Raji (cell line): ENCODE data around the gene GTPBP3.

ENCODE experiments used
- POLR2A ChIP-seq: IDR thresholded peaks from 2 replicates; pipeline ENCODE4 v1.6.1; 2011; ENCODE audit warnings: low read depth, low read length, control low read depth; ENCODE audit not compliant: insufficient read depth

GTPBP3 gene, protein sequence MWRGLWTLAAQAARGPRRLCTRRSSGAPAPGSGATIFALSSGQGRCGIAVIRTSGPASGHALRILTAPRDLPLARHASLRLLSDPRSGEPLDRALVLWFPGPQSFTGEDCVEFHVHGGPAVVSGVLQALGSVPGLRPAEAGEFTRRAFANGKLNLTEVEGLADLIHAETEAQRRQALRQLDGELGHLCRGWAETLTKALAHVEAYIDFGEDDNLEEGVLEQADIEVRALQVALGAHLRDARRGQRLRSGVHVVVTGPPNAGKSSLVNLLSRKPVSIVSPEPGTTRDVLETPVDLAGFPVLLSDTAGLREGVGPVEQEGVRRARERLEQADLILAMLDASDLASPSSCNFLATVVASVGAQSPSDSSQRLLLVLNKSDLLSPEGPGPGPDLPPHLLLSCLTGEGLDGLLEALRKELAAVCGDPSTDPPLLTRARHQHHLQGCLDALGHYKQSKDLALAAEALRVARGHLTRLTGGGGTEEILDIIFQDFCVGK

DNA sequence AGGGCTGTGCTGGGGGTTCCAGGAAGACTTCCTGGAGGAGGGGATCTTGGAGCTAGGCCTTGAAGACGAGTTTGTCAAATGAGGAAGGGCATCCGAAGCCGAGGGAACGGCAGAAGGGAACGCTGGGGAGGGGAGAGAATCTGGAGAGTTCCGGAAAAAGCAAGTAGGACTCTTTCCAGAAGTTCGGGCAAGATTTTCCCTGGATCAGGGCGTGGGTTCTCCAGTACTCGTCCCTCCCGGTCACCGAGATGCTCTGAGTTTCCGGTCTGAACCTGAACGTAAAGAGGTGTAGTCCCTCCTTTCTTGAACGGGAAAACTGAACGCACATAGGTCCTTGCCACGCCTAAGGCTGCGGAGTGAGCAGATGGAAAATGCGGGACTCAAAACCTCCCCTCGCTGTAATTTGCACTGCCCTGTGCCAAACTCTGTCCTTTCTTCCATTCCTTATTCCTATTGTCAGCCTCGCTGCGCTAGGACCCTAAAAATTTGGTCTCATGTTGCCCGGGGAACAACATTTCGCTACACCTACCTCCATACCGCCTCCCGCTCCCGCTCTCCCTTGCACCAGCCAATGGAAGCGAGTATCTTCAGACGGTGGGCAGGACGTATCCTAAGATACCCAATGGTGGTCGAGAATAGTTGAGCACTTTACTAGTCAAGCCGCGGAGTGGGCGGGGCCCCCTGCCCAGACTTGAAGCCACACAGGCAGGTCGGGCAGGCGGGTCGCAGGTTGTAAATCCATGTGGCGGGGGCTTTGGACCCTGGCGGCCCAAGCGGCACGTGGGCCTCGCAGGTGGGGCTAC is at the start of gene GTPBP3:
Gene GTPBP3 (plus strand): TSS at position 682 of the 803 bp plus-strand sequence. CDS start 59 bp downstream, at position 741.
- TF ChIP-seq POLR2A = peak; percentile 86

DNA sequence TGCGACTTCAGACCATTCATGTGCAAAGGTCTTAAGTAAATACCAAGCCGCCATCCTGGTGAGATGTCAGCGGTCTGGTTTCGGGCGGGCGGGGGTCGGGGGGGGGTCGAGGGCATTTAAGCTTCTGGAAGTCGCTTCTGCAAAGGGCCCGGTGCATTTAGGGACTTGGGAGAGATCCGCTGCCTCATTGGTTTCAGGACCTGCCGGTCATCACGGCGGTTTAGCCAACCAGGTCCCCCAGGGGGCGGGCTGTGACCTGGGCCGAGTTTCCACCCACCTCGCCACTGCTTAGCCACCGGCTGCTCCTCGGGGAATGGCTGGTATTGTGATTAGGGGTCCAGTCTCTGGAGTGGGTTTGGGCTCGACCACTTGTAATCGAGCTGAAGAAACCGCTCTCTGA is 47.9 kb upstream of the GTPBP3 start:
- no peak for TF ChIP-seq POLR2A

DNA sequence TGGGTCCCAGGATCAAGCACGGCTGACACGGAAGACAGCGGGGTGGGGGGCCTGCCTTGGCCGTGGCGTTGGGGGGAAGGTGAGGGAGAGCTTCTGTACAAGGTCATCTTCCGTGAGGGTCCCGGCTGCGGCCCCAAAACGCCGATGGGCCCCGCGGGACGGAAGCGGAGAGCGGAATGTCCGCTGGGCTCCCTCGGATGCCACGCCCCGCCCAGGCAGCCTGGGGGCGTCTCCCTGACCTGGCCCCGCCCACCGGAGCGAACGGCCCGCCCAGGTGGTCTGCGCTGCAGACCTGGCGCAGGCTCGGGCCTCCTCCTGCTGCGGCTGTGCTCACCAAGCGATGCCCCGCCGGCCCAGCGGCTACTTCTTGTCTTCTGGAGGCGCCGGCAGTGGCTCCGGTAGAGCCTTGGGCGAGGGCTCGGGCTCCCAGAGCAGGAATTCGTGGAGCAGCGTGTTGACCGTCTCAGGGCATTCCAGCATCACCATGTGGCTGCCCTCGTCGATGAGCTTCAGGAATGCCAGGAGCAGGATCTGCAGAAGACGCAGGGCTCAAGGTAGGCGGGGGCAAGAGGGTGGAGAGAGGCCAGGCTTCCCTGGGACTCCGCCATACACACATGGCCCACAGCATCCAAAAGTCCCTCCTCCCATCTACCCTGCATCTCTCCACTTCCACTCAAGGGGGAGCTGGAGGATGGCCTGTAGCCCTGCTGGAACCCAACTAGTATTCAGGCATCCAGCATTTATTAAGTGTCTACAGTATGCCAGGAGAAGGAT is 44.9 kb upstream of the GTPBP3 start:
- TF ChIP-seq POLR2A = peak; percentile 93

DNA sequence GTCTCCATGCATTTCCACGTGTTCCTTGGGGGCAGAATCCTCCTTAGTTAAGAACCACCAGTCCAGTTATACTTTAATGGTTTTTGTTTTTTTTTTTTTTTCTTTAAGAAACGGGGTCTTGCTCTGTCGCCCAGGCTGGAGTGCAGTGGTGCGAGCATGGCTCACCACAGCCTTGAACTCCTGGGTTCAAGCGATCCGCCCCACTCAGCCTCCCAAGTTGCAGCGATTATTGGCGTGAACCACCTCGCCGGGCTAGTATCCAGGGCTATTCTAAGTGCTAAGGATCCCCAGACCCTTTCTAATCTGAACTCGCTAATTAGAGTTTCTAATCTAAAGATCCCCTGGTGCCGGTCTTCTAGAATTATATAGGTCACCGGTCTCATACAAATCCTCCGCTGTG is 43.7 kb upstream of the GTPBP3 start:
- no peak for TF ChIP-seq POLR2A

DNA sequence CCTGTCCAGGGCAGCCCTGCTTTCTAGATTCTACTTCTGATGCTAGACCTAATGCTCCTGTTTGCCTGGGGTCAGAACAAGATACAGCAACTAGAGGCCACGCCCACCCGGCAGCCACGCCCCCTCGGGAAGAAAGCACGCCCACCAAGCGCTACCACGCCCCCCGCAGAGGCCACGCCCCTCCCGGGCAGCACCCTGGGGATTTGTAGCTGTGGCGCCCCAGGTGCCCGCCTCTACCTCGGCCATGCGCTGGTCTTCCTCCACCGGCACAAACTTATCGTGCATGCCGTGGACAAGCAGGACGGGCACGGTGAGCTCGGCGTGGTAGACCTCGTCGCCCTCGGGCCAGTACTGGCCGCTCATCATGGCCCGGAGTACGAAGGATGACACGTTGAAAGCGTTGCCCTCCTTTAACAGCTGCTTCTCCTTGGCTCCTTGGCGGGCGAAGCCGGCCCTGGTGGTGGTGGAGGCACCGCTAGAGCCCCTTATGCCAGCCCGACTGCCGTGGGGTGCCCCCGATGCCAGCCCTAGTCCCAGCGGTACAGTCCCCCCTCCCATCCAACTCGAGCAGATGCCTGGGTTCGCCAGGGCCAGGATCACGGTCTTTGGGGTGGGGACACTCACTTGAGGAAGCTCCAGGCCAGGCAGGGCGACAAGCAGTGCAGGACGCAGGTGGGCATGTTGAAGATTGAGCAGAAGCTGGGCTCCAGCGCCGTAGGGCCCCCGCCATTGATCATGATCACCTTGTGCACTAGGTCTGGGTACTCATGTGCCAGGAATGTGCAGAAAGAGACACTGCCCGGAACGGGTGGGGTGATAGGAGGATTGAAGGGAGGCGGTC is 43.1 kb upstream of the GTPBP3 start:
- no peak for TF ChIP-seq POLR2A

DNA sequence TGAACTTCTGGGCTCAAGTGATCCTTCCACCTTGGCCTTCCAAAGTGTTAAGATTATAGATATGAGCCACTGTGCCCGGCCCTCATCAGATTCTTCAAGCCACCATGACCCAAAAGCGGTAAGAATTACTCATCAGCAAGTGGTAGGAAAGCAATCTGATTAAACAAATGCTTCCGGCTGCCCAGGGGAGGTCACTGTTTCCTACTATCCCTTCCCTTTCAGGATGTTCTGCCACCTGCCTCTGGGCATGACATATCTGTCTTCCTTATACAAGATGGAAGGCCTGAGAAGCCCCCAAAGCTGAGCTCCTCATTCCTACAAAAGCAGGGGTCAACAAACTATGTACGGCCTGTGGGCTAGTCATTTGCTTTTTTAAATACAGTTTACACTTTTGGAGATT is 41.1 kb upstream of the GTPBP3 start:
- TF ChIP-seq POLR2A = no peak

DNA sequence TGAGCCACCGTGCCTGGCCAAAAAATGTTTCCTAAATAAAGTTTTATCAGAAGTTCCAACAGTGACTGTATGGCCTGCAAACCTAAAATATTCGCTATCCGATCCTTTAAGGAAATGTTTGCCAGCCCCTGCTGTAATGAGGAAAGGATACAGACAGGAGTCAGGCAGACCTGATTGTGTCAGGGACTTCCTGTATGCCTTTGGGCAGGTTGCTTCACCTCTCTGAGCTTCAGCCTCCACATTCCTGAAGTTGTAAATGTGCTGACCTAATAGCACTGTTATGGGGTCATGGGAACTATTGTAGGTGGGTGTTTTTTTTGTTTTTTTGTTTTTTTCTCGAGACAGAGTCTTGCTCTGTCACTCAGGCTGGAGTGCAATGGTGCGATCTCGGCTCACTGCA is 40.4 kb upstream of the GTPBP3 start:
- no peak for TF ChIP-seq POLR2A

DNA sequence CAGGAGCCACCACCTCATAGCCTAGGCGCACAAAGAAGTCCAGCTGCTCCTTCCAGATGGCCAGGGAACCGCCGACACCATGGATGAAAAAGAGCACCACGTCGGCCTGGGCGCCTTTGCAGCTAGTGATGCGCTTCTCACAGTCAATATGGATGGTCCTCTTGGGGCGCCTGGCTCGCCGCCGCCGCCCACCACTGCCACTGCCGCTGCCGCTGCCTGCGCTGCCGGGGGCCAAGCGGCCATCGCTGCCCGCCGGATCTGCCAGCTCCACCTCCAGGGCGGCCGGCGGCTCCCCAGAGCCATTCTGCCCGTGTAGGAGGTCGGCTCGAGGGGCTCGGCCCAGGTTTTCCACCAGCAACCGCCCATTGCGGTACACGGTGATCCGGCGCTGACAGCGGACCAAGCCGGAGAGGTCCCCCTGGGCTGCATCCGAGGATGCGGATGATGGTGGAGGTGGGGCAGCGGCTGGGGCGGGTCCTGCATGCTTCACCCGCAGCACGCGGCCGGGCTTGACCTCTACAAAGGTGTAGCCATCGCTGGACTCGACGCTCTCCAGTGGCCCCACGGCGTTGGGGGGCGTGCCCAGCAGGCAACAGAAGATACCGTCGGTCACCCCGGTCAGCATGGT is 36.2 kb upstream of the GTPBP3 start:
- no peak for TF ChIP-seq POLR2A

DNA sequence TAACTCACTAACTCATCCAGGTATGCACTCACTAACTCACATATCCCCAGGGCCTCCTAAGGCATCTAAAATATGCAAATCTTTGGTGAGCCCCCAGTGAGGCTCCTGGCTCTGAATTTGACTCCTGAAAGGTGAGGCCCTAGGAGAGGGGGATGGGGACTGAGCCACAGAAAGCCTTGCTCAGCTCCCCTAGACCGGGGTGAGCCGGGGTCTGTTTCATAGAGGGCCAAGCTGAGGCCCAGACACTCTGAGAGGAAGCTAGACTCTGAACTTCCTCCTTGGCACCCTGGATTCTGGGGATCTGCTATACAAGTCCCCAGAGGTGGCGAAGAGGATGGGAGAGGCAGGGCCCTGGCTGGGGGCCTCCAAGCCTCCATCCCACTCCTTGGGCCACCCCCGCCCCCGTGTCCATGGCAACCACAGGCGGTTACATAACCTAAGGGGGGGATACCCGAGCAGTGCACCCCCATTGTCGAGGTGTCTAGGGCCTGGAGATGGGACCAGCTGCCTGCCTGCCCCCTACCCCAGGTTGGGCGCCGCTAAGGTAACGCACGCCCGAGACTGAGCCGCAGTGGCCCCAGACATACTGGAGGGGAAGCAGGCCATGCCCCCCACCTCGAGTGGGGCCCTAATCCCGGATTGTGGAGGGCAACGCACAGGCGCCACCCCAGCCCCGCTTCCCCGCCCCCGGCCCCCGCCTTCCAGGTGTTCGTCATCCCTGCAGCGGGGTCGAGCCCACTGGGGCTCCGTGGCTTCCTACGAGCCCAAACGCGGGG is 34.8 kb upstream of the GTPBP3 start:
- no peak for TF ChIP-seq POLR2A

DNA sequence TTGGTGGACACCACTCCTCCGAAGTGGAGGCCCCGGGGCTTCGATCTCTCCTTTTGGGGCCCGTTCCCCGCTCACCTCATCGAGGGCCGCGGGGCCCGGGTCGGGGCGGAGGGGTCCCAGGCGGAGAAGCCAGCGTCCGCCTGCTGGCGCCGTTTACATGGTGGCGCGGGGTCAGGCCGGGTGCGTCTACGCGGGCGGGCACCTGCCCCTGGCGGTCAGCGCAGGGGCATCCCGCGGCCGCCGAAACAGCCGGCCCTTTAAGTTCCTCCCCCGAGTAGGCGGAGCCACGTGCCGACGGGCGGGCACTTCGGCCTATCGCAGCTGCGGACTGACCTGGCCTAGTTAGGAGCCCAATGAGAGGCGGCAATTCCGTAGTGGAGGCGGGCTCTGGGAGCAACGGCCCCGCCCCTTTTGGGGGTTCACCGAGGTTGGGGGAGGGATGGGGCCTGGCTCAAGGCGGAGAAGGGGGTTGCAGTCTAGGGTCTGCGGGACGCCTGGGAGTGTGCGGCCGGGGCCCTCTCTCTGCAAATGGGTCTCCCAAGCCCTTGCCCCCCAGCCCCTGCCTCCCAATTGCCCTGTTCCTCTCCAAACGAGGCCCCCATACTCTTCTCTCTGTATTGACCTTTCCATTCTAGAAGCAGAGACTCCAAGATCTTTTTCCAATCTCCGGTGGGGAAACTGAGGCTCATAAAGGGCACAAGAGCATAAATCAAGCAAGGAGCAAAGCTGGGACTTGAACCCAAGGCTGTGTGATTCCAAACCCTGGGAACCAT is 34.0 kb upstream of the GTPBP3 start, which contains the start of gene ABHD8:
Gene ABHD8 (minus strand): TSS at position 259 of the 773 bp plus-strand sequence. CDS start 1,809 bp downstream, outside the sequence.
- TF ChIP-seq POLR2A = peak; percentile 31; the same call in 1 of the 2 replicates

DNA sequence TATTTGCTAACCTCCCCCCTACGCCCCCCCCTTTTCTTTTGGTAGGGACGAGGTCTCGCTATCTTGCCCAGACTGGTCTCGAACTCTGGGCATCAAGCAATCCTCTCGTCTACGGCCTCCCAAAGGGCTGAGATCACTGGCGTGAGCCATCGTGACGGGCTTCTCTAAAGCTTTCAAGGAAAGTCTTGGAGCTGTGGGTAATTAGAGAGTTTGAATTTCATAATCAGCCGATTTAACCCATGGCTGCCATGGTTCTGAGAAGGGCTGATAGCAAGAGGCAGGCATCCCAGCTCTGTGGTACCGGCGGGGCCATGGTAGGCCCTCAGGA is 33.4 kb upstream of the GTPBP3 start:
- TF ChIP-seq POLR2A = no peak
